LNCAP (cell line): ENCODE data around the gene BMF.

ENCODE experiments used
- TF ChIP-seq, protein P1 (sequence below): fragments of 450-650 bp; IDR thresholded peaks from 2 replicates; pipeline ENCODE4 v1.5.1; 2017; ENCODE audit warnings: mild to moderate bottlenecking

The BMF gene

GRCh38 chr15:40087068-40087810 is 21.4 kb downstream of the BMF start:
- TF ChIP-seq, protein P1, sequence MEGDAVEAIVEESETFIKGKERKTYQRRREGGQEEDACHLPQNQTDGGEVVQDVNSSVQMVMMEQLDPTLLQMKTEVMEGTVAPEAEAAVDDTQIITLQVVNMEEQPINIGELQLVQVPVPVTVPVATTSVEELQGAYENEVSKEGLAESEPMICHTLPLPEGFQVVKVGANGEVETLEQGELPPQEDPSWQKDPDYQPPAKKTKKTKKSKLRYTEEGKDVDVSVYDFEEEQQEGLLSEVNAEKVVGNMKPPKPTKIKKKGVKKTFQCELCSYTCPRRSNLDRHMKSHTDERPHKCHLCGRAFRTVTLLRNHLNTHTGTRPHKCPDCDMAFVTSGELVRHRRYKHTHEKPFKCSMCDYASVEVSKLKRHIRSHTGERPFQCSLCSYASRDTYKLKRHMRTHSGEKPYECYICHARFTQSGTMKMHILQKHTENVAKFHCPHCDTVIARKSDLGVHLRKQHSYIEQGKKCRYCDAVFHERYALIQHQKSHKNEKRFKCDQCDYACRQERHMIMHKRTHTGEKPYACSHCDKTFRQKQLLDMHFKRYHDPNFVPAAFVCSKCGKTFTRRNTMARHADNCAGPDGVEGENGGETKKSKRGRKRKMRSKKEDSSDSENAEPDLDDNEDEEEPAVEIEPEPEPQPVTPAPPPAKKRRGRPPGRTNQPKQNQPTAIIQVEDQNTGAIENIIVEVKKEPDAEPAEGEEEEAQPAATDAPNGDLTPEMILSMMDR, result no peak

DNA sequence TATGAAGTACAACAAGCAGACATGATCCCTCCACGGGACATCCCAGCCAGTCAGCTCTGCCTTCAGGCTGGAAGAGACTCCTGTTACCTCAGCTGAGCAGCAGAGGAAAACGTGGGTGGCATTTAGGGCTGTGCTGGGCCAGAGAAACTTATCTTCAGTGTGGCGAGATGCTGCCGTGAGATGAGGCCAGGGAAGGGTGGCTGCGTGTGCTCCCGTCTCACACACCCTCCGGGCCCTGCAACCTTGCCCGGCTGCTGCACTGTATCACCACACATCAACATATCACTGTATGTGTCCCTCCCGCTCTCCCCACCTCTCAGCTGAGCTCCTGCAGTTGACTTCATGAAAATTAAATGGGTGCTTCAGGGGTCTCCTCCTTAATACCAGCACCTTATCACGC is 23.4 kb downstream of the BMF start:
- TF ChIP-seq, protein P1, result no peak

DNA sequence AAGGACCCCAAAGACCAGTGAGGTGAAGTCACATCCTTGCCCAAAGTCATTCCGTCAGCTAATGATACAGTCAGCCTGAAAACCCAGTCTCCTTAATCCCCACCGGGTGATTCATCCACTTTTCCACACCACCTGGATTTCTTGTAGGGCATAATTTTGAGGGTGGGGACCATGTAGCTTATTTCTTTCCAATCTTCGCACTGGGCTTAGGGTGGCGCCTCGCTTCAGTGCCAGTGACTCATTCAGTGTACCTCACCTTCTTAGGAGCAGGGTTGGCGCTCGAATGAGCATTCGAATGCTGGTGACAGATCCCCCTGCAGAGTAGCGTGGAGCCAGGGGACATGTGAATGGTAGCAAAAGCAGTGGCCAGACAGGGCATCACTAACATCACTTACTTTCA is 24.0 kb downstream of the BMF start:
- TF ChIP-seq, protein P1, result no peak

- TF ChIP-seq, protein P1, result no peak
These were observed 26.3 kb downstream of the BMF start for GRCh38 chr15:40082195-40082883.

DNA sequence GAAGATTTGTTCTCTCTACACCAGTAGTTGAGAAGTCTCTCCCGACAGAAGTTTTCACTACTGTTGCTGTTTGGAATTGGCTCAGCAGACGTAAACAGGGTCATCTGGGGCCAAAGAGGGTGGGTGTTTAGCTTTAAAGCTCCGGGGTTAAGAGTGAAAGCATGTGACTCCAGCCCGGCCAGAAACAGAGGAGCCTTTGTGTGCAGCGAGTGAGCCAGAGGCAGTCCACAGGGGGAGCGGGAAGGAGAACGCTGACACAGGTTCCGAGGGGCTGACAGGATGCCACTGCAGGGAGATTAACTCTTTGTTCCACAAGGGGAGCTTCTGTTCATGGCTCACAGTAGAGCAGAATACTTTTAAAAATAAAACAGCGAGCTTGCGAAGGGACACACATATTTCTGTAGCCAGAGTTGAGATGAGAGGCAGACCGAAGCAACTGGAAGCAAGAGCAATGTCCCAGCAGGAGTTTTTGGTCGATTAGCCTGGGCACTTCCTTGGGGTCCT is 26.9 kb downstream of the BMF start:
- TF ChIP-seq, protein P1, result no peak

DNA sequence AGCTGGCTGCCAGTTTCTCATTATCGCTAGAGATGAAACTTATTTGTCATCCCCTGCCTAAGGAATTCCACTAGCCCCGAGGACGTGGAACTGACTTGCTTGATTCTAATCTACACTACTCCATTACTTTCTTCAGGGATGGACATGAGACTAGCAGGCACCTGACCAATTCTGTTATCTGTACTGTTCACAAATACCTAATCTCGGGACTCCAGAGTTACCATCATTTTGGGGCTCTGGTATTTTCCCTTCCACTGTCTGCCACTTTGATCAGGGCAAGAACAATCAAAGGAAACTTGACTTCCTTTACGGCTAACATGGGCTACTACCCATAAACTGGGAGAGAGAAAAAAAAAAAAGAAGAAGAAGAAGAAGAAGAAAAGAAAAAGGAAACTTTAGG is 27.8 kb downstream of the BMF start:
- TF ChIP-seq, protein P1, result no peak

DNA sequence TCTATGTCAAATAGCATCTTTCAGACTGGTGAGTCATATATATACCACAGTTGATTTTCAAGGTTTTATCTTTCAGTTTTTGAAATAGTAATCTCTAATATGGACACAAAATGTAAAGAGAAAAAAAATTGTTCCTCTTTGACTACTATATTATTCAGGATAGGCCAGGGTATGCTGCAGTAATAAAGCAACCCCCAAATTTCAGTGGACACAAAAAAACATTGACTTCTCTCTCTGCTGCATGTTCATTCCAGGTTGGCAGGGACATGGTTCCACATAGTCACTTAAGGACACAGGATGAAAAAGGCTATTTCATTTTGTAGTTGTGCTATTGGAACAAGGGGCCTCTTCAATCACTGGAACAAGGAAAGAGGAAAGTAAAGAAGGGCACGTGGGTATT is 28.6 kb downstream of the BMF start:
- TF ChIP-seq, protein P1, result no peak
